Measurements from ENCODE around the gene PRIMPOL. TPM values are rescaled to one million over a fixed set of nuclear protein-coding genes. Genes with fewer than 3 reads are reported as not detected.

The PRIMPOL gene
- total RNA-seq, 1 experiment from 2014 or later = 8.5 TPM

GRCh38 chr4:184695178-184695896 lies 45.8 kb downstream of the PRIMPOL start:
- Histone ChIP-seq H3K36me3 (replicated peaks; ENCODE audit: control insufficient read depth, insufficient read depth, low read length) (peaks cover 17% of the 10 kb centered on the region), H3K4me3 (ENCODE audit: insufficient read depth, low read depth, low read length) (no peak overlapping the region), H3K27me3 (ENCODE audit: control insufficient read depth, insufficient read depth, low read length) (no peaks in the 10 kb centered on the region)
- DNase-seq = no peak

- Histone ChIP-seq H3K4me3 (ENCODE audit: insufficient read depth, low read depth, low read length) (no peak overlapping the region), H3K27me3 (ENCODE audit: control insufficient read depth, insufficient read depth, low read length) (no peaks in the 10 kb centered on the region), H3K36me3 (replicated peaks; ENCODE audit: control insufficient read depth, insufficient read depth, low read length) (peaks cover 21% of the 10 kb centered on the region)
- no peak for DNase-seq
Observed at GRCh38 chr4:184697956-184698355, 48.4 kb downstream of the PRIMPOL start.

GRCh38 chr4:184699941-184700340 lies 50.4 kb downstream of the PRIMPOL start:
- Histone ChIP-seq H3K36me3 (replicated peaks; ENCODE audit: control insufficient read depth, insufficient read depth, low read length) (peaks cover 19% of the 10 kb centered on the region), H3K4me3 (ENCODE audit: insufficient read depth, low read depth, low read length) (no peak overlapping the region), H3K27me3 (ENCODE audit: control insufficient read depth, insufficient read depth, low read length) (no peaks in the 10 kb centered on the region)
- no peak for DNase-seq

GRCh38 chr4:184702114-184702513 lies 52.6 kb downstream of the PRIMPOL start:
- no peak for DNase-seq
- no peak overlapping the region for H3K4me3 ChIP-seq (ENCODE audit: insufficient read depth, low read depth, low read length)
- peaks cover 15% of the 10 kb centered on the region for H3K36me3 ChIP-seq (replicated peaks; ENCODE audit: control insufficient read depth, insufficient read depth, low read length)
- no peaks in the 10 kb centered on the region for H3K27me3 ChIP-seq (ENCODE audit: control insufficient read depth, insufficient read depth, low read length)

GRCh38 chr4:184705692-184706091 lies 56.2 kb downstream of the PRIMPOL start:
- no peak for DNase-seq
- Histone ChIP-seq H3K27me3 (ENCODE audit: control insufficient read depth, insufficient read depth, low read length) (no peaks in the 10 kb centered on the region), H3K36me3 (replicated peaks; ENCODE audit: control insufficient read depth, insufficient read depth, low read length) (peaks cover 12% of the 10 kb centered on the region), H3K4me3 (ENCODE audit: insufficient read depth, low read depth, low read length) (no peak overlapping the region)

- peaks cover 14% of the 10 kb centered on the region for H3K36me3 ChIP-seq (replicated peaks; ENCODE audit: control insufficient read depth, insufficient read depth, low read length)
- H3K4me3 ChIP-seq (ENCODE audit: insufficient read depth, low read depth, low read length) = no peak overlapping the region
- DNase-seq = no peak
- no peaks in the 10 kb centered on the region for H3K27me3 ChIP-seq (ENCODE audit: control insufficient read depth, insufficient read depth, low read length)
Observed at GRCh38 chr4:184706453-184706852, 56.9 kb downstream of the PRIMPOL start.

GRCh38 chr4:184712322-184712721 lies 62.8 kb downstream of the PRIMPOL start:
- Histone ChIP-seq H3K27me3 (ENCODE audit: control insufficient read depth, insufficient read depth, low read length) (no peaks in the 10 kb centered on the region), H3K36me3 (replicated peaks; ENCODE audit: control insufficient read depth, insufficient read depth, low read length) (peaks cover 16% of the 10 kb centered on the region)
- no peak for DNase-seq

GRCh38 chr4:184713887-184714286 lies 64.3 kb downstream of the PRIMPOL start:
- no peak for DNase-seq
- Histone ChIP-seq H3K27me3 (ENCODE audit: control insufficient read depth, insufficient read depth, low read length) (no peaks in the 10 kb centered on the region), H3K36me3 (replicated peaks; ENCODE audit: control insufficient read depth, insufficient read depth, low read length) (peaks cover 21% of the 10 kb centered on the region), H3K4me3 (ENCODE audit: insufficient read depth, low read depth, low read length) (no peak overlapping the region)

More at GRCh38 chr4:184712322-184712721, 62.8 kb downstream of the PRIMPOL start:
- no peak overlapping the region for H3K4me3 ChIP-seq (ENCODE audit: insufficient read depth, low read depth, low read length)

GRCh38 chr4:184715526-184715925 lies 66.0 kb downstream of the PRIMPOL start:
- no peaks in the 10 kb centered on the region for H3K27me3 ChIP-seq (ENCODE audit: control insufficient read depth, insufficient read depth, low read length)
- H3K36me3 ChIP-seq (replicated peaks; ENCODE audit: control insufficient read depth, insufficient read depth, low read length) = peaks cover 26% of the 10 kb centered on the region
- no peak overlapping the region for H3K4me3 ChIP-seq (ENCODE audit: insufficient read depth, low read depth, low read length)
- no peak for DNase-seq

- Histone ChIP-seq H3K4me3 (ENCODE audit: insufficient read depth, low read depth, low read length) (no peak overlapping the region), H3K36me3 (replicated peaks; ENCODE audit: control insufficient read depth, insufficient read depth, low read length) (peaks cover 23% of the 10 kb centered on the region), H3K27me3 (ENCODE audit: control insufficient read depth, insufficient read depth, low read length) (no peaks in the 10 kb centered on the region)
- no peak for DNase-seq
Observed at GRCh38 chr4:184719407-184719806, 69.9 kb downstream of the PRIMPOL start.

GRCh38 chr4:184721254-184721653 lies 71.7 kb downstream of the PRIMPOL start:
- Histone ChIP-seq H3K4me3 (ENCODE audit: insufficient read depth, low read depth, low read length) (no peak overlapping the region), H3K36me3 (replicated peaks; ENCODE audit: control insufficient read depth, insufficient read depth, low read length) (peaks cover 23% of the 10 kb centered on the region), H3K27me3 (ENCODE audit: control insufficient read depth, insufficient read depth, low read length) (no peaks in the 10 kb centered on the region)
- no peak for DNase-seq

GRCh38 chr4:184722798-184723197 lies 73.3 kb downstream of the PRIMPOL start:
- no peak overlapping the region for H3K4me3 ChIP-seq (ENCODE audit: insufficient read depth, low read depth, low read length)
- H3K27me3 ChIP-seq (ENCODE audit: control insufficient read depth, insufficient read depth, low read length) = no peaks in the 10 kb centered on the region
- DNase-seq = no peak
- peaks cover 23% of the 10 kb centered on the region for H3K36me3 ChIP-seq (replicated peaks; ENCODE audit: control insufficient read depth, insufficient read depth, low read length)

GRCh38 chr4:184727430-184727829 lies 77.9 kb downstream of the PRIMPOL start:
- H3K27me3 ChIP-seq (ENCODE audit: control insufficient read depth, insufficient read depth, low read length) = no peaks in the 10 kb centered on the region
- peaks cover 26% of the 10 kb centered on the region for H3K36me3 ChIP-seq (replicated peaks; ENCODE audit: control insufficient read depth, insufficient read depth, low read length)
- no peak for DNase-seq
- H3K4me3 ChIP-seq (ENCODE audit: insufficient read depth, low read depth, low read length) = no peak overlapping the region

- no peak for DNase-seq
- Histone ChIP-seq H3K36me3 (replicated peaks; ENCODE audit: control insufficient read depth, insufficient read depth, low read length) (peaks cover 26% of the 10 kb centered on the region), H3K4me3 (ENCODE audit: insufficient read depth, low read depth, low read length) (no peak overlapping the region), H3K27me3 (ENCODE audit: control insufficient read depth, insufficient read depth, low read length) (no peaks in the 10 kb centered on the region)
Observed at GRCh38 chr4:184728858-184729257, 79.3 kb downstream of the PRIMPOL start.

GRCh38 chr4:184729946-184730345 lies 80.4 kb downstream of the PRIMPOL start:
- Histone ChIP-seq H3K27me3 (ENCODE audit: control insufficient read depth, insufficient read depth, low read length) (no peaks in the 10 kb centered on the region), H3K4me3 (ENCODE audit: insufficient read depth, low read depth, low read length) (no peak overlapping the region), H3K36me3 (replicated peaks; ENCODE audit: control insufficient read depth, insufficient read depth, low read length) (peaks cover 23% of the 10 kb centered on the region)
- DNase-seq = no peak

- Histone ChIP-seq H3K36me3 (replicated peaks; ENCODE audit: control insufficient read depth, insufficient read depth, low read length) (peaks cover 23% of the 10 kb centered on the region), H3K4me3 (ENCODE audit: insufficient read depth, low read depth, low read length) (no peak overlapping the region), H3K27me3 (ENCODE audit: control insufficient read depth, insufficient read depth, low read length) (no peaks in the 10 kb centered on the region)
- DNase-seq = no peak
Observed at GRCh38 chr4:184731056-184731455, 81.5 kb downstream of the PRIMPOL start.
